H4 (cell line): ENCODE measurements around the gene LRP11. TPM values are rescaled to one million over a fixed set of nuclear protein-coding genes. Genes with fewer than 3 reads are reported as not detected.
"Not testable (repeated sequence)": the region's sequence is repeated elsewhere in the genome, so short reads cannot be mapped to it uniquely, and the experiment has no call there.

Experiments
- DNase-seq: peaks from one replicate; pipeline ENCODE4 v3.0.0-alpha.2; 2015; ENCODE audit warnings: low spot score
- total RNA-seq: library from RNA; depleted of rRNA; stranded (reverse); fragments of >200 nt; shearing (Covaris generic); gene quantifications from 2 replicates; pipeline ENCODE4 v1.2.3, GENCODE V29; 2014

Gene LRP11
- total RNA-seq, 1 experiment from 2014 or later = 37.0 TPM

DNA sequence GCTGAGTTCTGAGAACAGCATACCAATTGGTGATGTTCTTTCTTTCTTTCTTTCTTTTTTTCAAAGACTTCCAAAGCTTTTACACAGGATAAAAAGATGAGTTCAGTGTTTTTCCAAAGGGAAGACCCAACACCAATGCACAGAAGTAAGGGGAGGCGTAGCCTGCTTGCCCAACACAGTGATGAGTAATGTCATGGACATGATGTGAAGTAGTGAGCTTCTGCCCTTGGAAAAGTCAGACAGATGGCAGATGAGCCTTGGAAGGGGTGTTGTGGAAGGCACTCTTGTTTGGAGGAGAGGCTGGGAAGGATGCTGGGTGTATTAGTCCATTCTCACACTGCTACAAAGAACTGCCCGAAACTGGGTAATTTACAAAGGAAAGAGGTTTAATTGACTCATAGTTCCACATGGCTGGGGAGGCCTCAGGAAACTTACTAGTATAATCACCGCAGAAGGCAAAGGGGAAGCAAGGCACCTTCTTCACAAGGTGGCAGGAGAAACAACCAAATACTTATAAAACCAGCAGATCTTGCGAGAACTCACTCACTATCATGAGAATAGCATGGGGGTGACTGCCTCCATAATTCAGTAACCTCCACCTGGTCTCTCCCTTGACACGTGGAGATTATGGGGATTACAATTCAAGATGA lies 12.6 kb downstream of the LRP11 start:
- DNase-seq = no peak

GRCh38 chr6:149848343-149848742 lies 15.8 kb downstream of the LRP11 start:
- not testable (repeated sequence) for DNase-seq

GRCh38 chr6:149847939-149848267 lies 16.3 kb downstream of the LRP11 start:
- DNase-seq = peak; percentile 52

GRCh38 chr6:149846321-149846720 lies 17.8 kb downstream of the LRP11 start:
- peak; percentile 74 for DNase-seq

GRCh38 chr6:149845549-149845948 lies 18.6 kb downstream of the LRP11 start:
- no peak for DNase-seq

DNA sequence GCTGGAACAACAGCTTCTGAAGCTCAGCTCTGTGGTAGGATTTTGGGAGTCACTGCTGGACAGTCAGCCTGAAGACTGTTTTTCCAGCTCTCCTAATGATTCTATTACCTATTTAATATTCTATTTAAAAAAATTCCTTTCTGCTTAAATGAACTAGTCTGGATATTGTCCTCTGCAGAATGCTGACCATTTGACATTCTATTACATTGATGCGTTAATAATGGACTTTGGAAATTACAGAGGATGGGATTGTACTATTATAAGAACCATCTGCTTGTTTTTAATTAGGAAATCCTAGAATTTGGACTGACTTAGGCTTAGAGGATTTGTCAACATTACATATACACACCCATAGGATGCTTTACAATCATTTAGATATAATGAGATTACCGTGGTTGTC lies 19.7 kb downstream of the LRP11 start:
- DNase-seq = no peak

DNA sequence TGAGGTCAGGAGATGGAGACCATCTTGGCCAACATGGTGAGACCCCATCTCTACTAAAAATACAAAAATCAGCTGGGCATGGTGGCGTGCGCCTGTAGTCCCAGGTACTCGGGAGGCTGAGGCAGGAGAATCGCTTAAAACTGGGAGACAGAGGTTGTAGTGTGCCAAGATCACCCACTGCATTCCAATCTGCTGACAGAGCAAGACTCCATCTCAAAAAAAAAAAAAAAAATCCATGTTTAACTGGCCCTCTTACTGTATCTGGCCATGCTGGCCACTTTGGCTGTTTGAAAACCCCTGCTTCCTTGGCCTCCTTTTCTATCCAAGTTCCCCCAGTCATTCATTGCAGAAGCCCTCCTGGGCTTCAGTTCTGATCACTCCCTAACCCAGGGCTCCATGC lies 20.1 kb downstream of the LRP11 start:
- not testable (repeated sequence) for DNase-seq

DNA sequence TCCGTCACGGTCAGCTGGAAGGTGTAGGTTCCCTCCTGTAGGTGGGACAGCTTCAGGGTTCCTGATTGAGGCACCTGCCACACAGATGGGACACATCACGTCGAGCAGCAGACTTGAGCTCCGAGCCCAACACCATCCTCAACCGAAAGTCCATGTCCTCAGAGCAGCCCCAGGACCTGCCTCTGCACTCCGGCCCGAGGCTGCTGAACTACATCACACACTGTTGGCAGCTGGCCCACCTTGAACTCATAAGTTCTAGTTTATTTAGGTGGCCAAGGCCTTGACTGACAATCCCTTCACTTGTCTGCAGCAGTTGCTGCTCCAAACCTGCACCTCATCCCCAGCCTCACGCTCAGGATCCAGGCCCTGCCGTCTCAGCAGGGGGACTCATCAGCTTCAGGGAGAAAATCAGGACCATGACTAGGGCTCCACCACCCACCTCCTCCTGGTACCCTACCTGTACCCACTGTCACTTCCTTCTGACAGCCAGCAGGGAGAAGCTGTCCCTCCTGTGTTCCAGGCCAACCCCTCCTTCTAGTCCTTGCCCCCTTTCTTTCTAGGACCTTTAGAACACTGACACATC lies 21.0 kb downstream of the LRP11 start:
- DNase-seq = no peak

DNA sequence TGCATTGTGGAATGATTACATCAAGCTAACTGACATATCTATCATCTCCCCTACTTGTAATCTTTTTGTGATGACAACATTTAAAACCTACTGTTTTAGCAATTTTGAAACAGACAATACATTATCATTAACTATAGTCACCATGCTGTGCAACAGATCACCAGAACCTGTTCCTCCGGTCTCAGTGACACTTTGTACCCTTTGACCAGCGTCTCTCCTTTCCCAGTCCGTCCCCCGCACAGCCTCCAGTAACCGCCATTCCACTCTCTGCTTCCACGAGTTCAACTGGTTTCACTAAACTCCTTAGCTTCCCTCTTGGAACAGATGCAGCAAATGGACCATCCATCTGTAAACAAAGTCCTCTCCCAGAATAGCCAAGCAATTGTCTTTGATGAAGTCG lies 21.8 kb downstream of the LRP11 start:
- DNase-seq = no peak

DNA sequence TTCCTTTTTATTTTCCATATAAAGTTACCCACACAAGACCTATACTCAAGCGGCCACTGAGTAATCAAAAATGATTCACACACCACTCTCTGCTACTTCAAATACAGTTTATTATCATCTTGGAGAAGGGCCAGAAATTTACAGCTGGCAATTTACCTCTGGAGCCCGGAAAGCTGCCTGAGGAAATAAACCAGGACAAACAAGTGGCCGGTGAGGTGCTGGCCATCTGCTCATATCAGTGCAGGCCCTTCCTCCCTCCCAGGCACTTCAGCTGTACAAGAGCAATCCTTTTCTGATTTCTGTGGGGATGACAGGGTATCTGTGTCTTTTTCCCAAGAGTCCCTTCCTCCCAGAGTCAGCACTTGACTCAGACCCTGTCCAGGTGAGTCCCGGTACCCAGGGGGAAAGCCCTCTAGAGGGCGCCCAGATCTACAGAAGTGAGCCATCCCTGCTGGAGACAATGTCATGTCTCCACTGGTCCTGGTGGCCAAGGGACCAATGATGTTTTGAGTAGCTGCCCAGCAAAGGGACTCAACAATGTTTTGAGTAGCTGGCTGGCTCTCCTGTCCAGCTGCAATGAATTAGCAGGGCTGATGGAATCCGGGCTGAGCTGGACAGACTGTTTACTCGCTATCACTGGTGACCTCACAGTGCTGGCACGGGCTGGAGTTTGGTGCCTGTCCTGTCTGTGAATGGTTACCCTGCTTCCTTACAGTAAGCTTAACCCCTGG lies 23.6 kb downstream of the LRP11 start:
- DNase-seq = peak; percentile 66

GRCh38 chr6:149834513-149835481 lies 29.4 kb downstream of the LRP11 start:
- no peak for DNase-seq

DNA sequence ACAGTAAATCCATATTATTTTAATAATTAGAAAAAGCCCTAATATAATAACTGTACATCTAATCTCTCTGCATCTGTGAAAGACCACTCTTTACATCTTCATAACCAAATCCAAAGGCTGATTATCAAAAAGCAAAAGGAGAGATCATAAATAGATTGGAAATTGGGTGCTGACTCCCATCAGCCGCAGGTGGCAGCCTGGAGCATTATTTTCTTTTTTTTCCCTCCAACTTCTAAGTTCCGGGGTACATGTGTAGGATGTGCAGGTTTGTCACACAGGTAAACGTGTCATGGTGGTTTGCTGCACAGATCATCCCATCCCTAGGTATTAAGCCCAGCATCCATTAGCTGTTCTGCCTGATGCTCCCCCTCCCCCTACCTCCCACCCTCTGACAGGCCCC lies 30.5 kb downstream of the LRP11 start:
- no peak for DNase-seq

GRCh38 chr6:149831308-149831820 lies 32.8 kb downstream of the LRP11 start:
- no peak for DNase-seq

- no peak for DNase-seq
Measured at GRCh38 chr6:149830731-149831307, 33.3 kb downstream of the LRP11 start.

GRCh38 chr6:149825292-149825691 lies 38.9 kb downstream of the LRP11 start:
- DNase-seq = no peak

GRCh38 chr6:149823013-149823412 lies 41.1 kb downstream of the LRP11 start:
- DNase-seq = no peak

- DNase-seq = no peak
Measured at GRCh38 chr6:149821492-149821891, 42.7 kb downstream of the LRP11 start.

- no peak for DNase-seq
Measured at GRCh38 chr6:149820506-149820905, 43.7 kb downstream of the LRP11 start.

GRCh38 chr6:149815788-149816187 lies 48.4 kb downstream of the LRP11 start:
- no peak for DNase-seq

- DNase-seq = no peak
Measured at GRCh38 chr6:149813351-149813750, 50.8 kb downstream of the LRP11 start.

- DNase-seq = no peak
Measured at GRCh38 chr6:149809798-149810197, 54.4 kb downstream of the LRP11 start.

- DNase-seq = no peak
Measured at GRCh38 chr6:149806127-149806526, 58.0 kb downstream of the LRP11 start.
